ENCODE measurements around the gene IGFL2. TPM values are rescaled to one million over a fixed set of nuclear protein-coding genes. Genes with fewer than 3 reads are reported as not detected.
A peak's percentile ranks its signal among the peaks of the same experiment; 100 is the strongest.

Gene IGFL2
- total RNA-seq, 1 donor from 2014 or later = not detected

DNA sequence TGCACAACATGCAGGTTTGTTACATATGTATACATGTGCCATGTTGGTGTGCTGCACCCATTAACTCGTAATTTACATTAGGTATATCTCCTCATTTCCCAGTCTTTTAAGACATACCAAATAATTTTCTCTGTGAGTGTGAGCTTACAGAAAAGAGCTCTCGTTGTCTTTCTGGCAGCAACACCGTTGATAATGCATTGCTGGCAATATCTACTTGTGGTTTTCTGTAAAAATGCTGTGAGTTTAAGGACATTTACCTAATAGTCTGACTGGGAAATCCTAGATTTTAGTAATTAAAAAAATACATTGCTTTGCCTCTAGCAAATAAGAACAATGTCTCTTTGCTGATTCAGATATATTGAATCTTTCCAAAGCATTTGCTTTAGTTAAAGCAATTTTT, 31.9 kb upstream of the IGFL2 start:
- H3K9me3 ChIP-seq (ENCODE audit: control insufficient read depth in 3 of 3, low read length in 3 of 3) = no peaks in the 10 kb centered on the region
- H3K36me3 ChIP-seq (ENCODE audit: control insufficient read depth in 3 of 3, insufficient read depth in 3 of 3, low read length in 3 of 3) = no peaks in the 10 kb centered on the region
- no peak overlapping the region for H3K27ac ChIP-seq (ENCODE audit: low read depth, low read length)
- H3K27me3 ChIP-seq (ENCODE audit: control insufficient read depth in 3 of 3, insufficient read depth in 3 of 3, low read length in 3 of 3) = peaks cover 15 to 23% (median 21%) of the 10 kb centered on the region in 3 donors
- no peak overlapping the region for H3K9ac ChIP-seq (ENCODE audit: low read depth in 1 of 3, low read length in 3 of 3)
- H3K4me1 ChIP-seq (ENCODE audit: control insufficient read depth in 3 of 3, insufficient read depth in 3 of 3, low read length in 3 of 3) = no peaks in the 10 kb centered on the region
- no peak overlapping the region for H3K4me3 ChIP-seq (ENCODE audit: low read length in 3 of 3)

DNA sequence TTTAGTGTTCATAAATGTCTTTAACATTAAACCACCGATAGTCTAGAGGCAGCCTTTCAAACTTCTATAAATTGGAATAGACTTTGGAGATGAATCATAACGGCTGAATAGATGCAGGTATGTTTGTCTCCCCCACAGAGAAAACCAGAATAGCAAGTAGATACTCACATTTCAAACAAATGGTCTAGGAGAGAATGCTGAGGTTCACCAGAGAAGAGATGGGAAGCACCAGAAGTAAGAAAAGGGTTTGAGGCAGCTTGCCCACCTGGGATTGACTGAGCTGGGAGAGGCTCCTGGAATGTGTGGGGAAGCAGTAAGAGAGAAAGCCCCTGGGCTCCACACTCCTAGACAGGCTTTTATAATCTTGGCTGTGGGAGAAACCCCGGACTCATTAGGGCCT, 29.9 kb upstream of the IGFL2 start:
- Histone ChIP-seq H3K27ac (ENCODE audit: low read depth, low read length) (no peak overlapping the region), H3K27me3 (ENCODE audit: control insufficient read depth in 3 of 3, insufficient read depth in 3 of 3, low read length in 3 of 3) (peaks cover 13 to 18% (median 18%) of the 10 kb centered on the region in 3 donors), H3K4me1 (ENCODE audit: control insufficient read depth in 3 of 3, insufficient read depth in 3 of 3, low read length in 3 of 3) (no peaks in the 10 kb centered on the region), H3K9me3 (ENCODE audit: control insufficient read depth in 3 of 3, low read length in 3 of 3) (no peaks in the 10 kb centered on the region), H3K9ac (ENCODE audit: low read depth in 1 of 3, low read length in 3 of 3) (no peak overlapping the region), H3K4me3 (ENCODE audit: low read length in 3 of 3) (no peak overlapping the region), H3K36me3 (ENCODE audit: control insufficient read depth in 3 of 3, insufficient read depth in 3 of 3, low read length in 3 of 3) (no peaks in the 10 kb centered on the region)

DNA sequence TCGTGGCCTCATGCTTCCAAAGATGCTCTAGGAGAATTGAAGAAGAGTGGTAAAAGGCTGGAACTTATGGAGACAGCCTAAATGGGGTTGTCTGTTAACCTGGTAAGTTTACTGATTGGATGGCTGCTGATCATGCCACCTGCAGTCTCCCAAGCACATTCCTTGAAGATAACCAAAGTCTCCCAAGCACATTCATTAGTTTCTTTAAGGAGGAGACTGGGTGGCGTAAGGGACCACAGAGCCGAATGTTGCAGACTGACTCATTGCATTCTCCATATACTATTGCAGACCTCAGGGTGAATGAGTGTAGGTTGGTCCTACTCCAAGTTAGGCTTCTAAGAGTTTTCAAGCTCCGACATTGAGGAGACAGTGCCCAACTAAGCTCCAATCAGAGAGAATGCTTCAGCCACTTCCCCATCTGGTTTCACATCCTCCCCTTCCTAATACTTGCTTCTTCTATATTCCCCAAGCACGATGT, 23.4 kb upstream of the IGFL2 start, which contains the start of gene IGFL3:
Gene IGFL3, minus strand, starts transcription at position 51 of the 478 bp plus-strand sequence. Its CDS starts 39 bp downstream, at position 12.
- Histone ChIP-seq H3K36me3 (ENCODE audit: control insufficient read depth in 3 of 3, insufficient read depth in 3 of 3, low read length in 3 of 3) (no peaks in the 10 kb centered on the region), H3K27ac (ENCODE audit: low read depth, low read length) (no peak within 1 kb of the TSS), H3K4me1 (ENCODE audit: control insufficient read depth in 3 of 3, insufficient read depth in 3 of 3, low read length in 3 of 3) (no peaks in the 10 kb centered on the region), H3K27me3 (ENCODE audit: control insufficient read depth in 3 of 3, insufficient read depth in 3 of 3, low read length in 3 of 3) (peaks cover 5 to 15% (median 13%) of the 10 kb centered on the region in 3 donors), H3K9ac (ENCODE audit: low read depth in 1 of 3, low read length in 3 of 3) (no peak within 1 kb of the TSS), H3K4me3 (ENCODE audit: low read length in 3 of 3) (no peak within 1 kb of the TSS), H3K9me3 (ENCODE audit: control insufficient read depth in 3 of 3, low read length in 3 of 3) (no peaks in the 10 kb centered on the region)

DNA sequence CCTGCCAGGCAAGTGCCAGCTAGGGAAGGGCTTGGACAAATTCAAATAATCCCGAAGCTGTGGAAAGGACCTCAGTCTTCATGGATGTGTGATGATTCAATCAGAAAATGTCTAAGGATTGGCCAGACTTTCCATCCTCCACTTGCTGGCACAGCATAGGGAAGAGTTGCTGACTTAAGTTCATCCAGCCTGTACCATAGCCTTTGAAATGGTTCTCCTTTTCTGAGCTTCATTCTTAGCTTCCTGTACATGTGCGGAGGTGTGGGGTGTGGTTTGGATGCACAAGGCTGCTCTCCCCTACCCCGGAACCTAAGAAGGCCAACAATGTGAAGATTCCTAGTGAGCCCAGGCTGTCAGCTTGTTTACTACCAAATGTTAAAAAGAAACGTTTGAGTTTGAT, 22.6 kb upstream of the IGFL2 start:
- H3K9me3 ChIP-seq (ENCODE audit: control insufficient read depth in 3 of 3, low read length in 3 of 3) = no peaks in the 10 kb centered on the region
- H3K27ac ChIP-seq (ENCODE audit: low read depth, low read length) = no peak overlapping the region
- peaks cover 5 to 15% (median 13%) of the 10 kb centered on the region in 3 donors for H3K27me3 ChIP-seq (ENCODE audit: control insufficient read depth in 3 of 3, insufficient read depth in 3 of 3, low read length in 3 of 3)

DNA sequence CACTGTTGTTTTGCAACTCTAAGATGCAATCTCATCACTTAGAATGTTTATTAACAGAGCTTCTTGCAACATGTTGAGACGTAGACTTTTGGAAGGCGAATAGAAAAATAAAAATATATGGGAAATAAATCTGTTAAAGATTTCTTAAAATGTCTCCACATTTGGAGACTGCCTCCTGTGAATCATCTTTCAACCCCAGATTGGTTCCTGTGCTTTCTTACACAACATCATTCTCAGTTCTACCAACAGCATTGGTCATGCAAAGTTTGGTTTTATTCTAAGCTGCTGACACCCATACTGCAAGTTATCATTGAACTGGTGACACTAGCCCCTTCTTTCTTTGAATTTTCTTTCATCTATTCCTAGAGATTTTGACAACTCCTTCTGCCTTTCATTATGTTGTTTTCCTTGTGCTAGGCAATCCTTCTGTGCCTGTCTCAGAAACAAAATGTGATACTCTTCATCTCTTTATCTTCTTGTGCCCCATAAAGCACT, 21.9 kb upstream of the IGFL2 start:
- H3K27me3 ChIP-seq (ENCODE audit: control insufficient read depth in 3 of 3, insufficient read depth in 3 of 3, low read length in 3 of 3) = peaks cover 5 to 11% (median 11%) of the 10 kb centered on the region in 3 donors

More for the DNA sequence above, 22.6 kb upstream of the IGFL2 start:
- H3K4me3 ChIP-seq (ENCODE audit: low read length in 3 of 3) = no peak overlapping the region
- H3K36me3 ChIP-seq (ENCODE audit: control insufficient read depth in 3 of 3, insufficient read depth in 3 of 3, low read length in 3 of 3) = no peaks in the 10 kb centered on the region
- H3K9ac ChIP-seq (ENCODE audit: low read depth in 1 of 3, low read length in 3 of 3) = no peak overlapping the region
- H3K4me1 ChIP-seq (ENCODE audit: control insufficient read depth in 3 of 3, insufficient read depth in 3 of 3, low read length in 3 of 3) = no peaks in the 10 kb centered on the region

DNA sequence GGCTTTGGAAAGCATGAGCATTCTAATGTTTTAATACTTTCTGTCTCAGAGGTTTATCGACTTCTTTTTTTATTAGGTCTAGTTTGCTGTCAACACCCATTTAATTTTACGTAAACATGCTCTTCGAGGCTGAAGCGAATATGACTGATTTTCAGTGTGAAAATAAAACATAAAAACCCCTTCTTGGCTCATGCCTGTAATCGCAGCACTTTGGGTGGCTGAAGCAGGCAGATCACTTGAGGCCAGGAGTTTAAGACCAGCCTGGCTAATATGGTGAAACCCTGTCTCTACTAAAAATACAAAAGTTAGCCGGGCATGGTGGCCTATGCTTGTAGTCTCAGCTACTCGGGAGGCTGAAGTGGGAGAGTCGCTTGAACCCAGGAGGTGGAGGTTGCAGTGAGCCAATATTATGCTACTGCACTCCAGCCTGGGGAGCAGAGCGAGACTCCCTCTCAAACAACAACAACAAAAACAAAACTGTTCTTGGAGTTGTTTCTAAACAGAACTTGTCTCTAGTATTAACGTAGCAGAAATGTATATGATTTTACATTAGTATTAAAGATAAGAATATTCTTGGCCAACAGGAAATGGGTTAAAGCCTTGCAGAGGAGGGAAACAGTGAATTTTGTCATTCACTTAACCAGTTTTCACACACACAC, 16.4 kb upstream of the IGFL2 start:
- H3K9ac ChIP-seq (ENCODE audit: low read depth in 1 of 3, low read length in 3 of 3) = no peak overlapping the region

More for the DNA sequence above, 21.9 kb upstream of the IGFL2 start:
- H3K4me3 ChIP-seq (ENCODE audit: low read length in 3 of 3) = no peak overlapping the region
- H3K36me3 ChIP-seq (ENCODE audit: control insufficient read depth in 3 of 3, insufficient read depth in 3 of 3, low read length in 3 of 3) = no peaks in the 10 kb centered on the region
- H3K4me1 ChIP-seq (ENCODE audit: control insufficient read depth in 3 of 3, insufficient read depth in 3 of 3, low read length in 3 of 3) = no peaks in the 10 kb centered on the region
- H3K9me3 ChIP-seq (ENCODE audit: control insufficient read depth in 3 of 3, low read length in 3 of 3) = no peaks in the 10 kb centered on the region
- no peak overlapping the region for H3K9ac ChIP-seq (ENCODE audit: low read depth in 1 of 3, low read length in 3 of 3)
- H3K27ac ChIP-seq (ENCODE audit: low read depth, low read length) = no peak overlapping the region

DNA sequence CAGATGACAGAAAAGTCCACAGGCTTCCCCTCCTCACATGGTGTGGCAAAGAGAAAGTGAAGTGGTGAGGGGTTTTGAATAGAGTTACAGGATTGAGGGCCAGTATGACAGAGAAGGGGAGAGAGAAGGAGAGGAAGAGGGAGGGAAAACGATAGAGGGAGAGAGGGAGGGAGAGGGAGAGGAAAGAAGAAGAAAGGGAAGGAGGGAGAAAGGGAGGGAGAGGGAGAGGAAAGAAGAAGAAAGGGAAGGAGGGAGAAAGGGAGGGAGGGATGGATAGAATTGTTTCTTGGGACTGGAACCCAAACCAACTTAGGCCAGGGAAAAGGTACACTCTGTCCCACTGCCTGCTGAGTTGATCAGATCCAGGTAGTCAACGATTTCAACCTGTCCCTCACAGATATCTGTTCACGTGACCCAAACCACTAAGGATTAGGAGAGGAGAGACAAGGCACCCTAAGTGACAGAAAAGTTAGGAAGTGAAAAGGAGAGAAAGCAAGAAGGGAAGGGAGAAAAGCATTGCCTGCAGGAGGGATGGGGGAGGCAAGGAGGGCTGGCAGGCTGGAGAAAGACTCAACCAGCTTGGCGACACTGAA, 15.4 kb upstream of the IGFL2 start:
- Histone ChIP-seq H3K36me3 (ENCODE audit: control insufficient read depth in 3 of 3, insufficient read depth in 3 of 3, low read length in 3 of 3) (no peaks in the 10 kb centered on the region), H3K9me3 (ENCODE audit: control insufficient read depth in 3 of 3, low read length in 3 of 3) (no peaks in the 10 kb centered on the region), H3K4me3 (ENCODE audit: low read length in 3 of 3) (peak overlapping the region in 2 of 3 donors; percentile 12 to 49), H3K9ac (ENCODE audit: low read depth in 1 of 3, low read length in 3 of 3) (peak overlapping the region in 1 of 3 donors; percentile 40), H3K27ac (ENCODE audit: low read depth, low read length) (peak overlapping the region; percentile 16), H3K27me3 (ENCODE audit: control insufficient read depth in 3 of 3, insufficient read depth in 3 of 3, low read length in 3 of 3) (no peaks in the 10 kb centered on the region), H3K4me1 (ENCODE audit: control insufficient read depth in 3 of 3, insufficient read depth in 3 of 3, low read length in 3 of 3) (peaks cover 13 to 17% (median 14%) of the 10 kb centered on the region in 3 donors)

More for the DNA sequence above, 16.4 kb upstream of the IGFL2 start:
- H3K4me1 ChIP-seq (ENCODE audit: control insufficient read depth in 3 of 3, insufficient read depth in 3 of 3, low read length in 3 of 3) = peaks cover 13 to 17% (median 14%) of the 10 kb centered on the region in 3 donors
- H3K27me3 ChIP-seq (ENCODE audit: control insufficient read depth in 3 of 3, insufficient read depth in 3 of 3, low read length in 3 of 3) = no peaks in the 10 kb centered on the region
- no peak overlapping the region for H3K4me3 ChIP-seq (ENCODE audit: low read length in 3 of 3)
- no peaks in the 10 kb centered on the region for H3K36me3 ChIP-seq (ENCODE audit: control insufficient read depth in 3 of 3, insufficient read depth in 3 of 3, low read length in 3 of 3)
- no peaks in the 10 kb centered on the region for H3K9me3 ChIP-seq (ENCODE audit: control insufficient read depth in 3 of 3, low read length in 3 of 3)
- H3K27ac ChIP-seq (ENCODE audit: low read depth, low read length) = no peak overlapping the region

DNA sequence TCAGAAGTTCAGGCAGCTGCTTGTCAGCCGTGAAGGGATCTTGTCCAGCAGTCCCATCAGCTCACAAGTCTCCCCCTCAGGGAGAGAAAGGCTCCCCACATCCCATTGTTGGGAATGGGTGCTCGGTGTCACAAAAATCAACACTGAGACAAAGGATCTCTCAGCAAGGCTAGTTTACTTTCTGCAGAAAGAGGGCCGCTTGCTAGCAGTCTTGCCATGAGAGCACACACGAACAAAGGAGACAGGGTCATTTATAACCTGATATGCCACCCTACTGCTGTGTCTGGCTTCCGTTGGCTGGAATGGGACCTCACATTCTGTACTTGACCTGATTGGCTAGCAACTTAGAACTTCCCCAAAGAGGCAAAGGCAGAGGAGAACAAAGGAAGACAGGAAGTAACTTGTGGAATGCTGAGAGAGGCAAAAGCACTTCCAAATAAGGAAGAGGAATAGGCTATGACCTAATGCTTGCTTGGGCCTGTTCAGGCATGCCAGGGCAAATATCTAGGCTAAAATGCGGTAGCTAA, 14.9 kb upstream of the IGFL2 start:
- H3K9me3 ChIP-seq (ENCODE audit: control insufficient read depth in 3 of 3, low read length in 3 of 3) = no peaks in the 10 kb centered on the region
- peak overlapping the region in 1 of 3 donors; percentile 40 for H3K9ac ChIP-seq (ENCODE audit: low read depth in 1 of 3, low read length in 3 of 3)
- H3K27me3 ChIP-seq (ENCODE audit: control insufficient read depth in 3 of 3, insufficient read depth in 3 of 3, low read length in 3 of 3) = peaks cover 0 to 2% (median 0%) of the 10 kb centered on the region in 3 donors
- H3K27ac ChIP-seq (ENCODE audit: low read depth, low read length) = peak overlapping the region; percentile 40
- H3K36me3 ChIP-seq (ENCODE audit: control insufficient read depth in 3 of 3, insufficient read depth in 3 of 3, low read length in 3 of 3) = no peaks in the 10 kb centered on the region
- peak overlapping the region in 2 of 3 donors; percentile 12 to 49 for H3K4me3 ChIP-seq (ENCODE audit: low read length in 3 of 3)
- H3K4me1 ChIP-seq (ENCODE audit: control insufficient read depth in 3 of 3, insufficient read depth in 3 of 3, low read length in 3 of 3) = peaks cover 13 to 17% (median 14%) of the 10 kb centered on the region in 3 donors

DNA sequence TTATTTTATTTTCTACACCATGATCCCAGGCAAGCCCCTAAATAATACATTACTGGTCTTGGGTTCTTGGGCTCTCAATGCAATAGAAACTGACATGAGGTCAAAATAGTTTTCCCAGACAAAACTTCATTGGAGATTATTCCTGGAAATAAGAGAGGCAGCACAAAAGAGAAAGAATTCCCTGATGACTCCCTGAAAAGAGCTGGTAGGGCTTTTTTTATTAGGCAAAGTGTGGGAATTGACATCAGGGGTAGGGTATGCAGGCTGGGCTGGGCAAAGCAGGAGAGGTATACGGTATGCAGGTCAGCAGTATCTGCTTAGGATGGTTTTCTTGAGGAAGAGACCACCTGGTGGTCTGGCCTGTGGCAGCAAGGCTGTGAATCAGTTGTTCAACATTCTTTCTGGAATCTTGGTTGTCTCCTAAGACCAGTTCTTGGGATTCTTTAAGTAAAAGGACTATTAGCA, 14.2 kb upstream of the IGFL2 start:
- Histone ChIP-seq H3K9ac (ENCODE audit: low read depth in 1 of 3, low read length in 3 of 3) (peak overlapping the region in 1 of 3 donors; percentile 38), H3K4me1 (ENCODE audit: control insufficient read depth in 3 of 3, insufficient read depth in 3 of 3, low read length in 3 of 3) (peaks cover 13 to 17% (median 14%) of the 10 kb centered on the region in 3 donors), H3K27me3 (ENCODE audit: control insufficient read depth in 3 of 3, insufficient read depth in 3 of 3, low read length in 3 of 3) (peaks cover 0 to 6% (median 0%) of the 10 kb centered on the region in 3 donors), H3K27ac (ENCODE audit: low read depth, low read length) (peak overlapping the region; percentile 40), H3K9me3 (ENCODE audit: control insufficient read depth in 3 of 3, low read length in 3 of 3) (no peaks in the 10 kb centered on the region), H3K36me3 (ENCODE audit: control insufficient read depth in 3 of 3, insufficient read depth in 3 of 3, low read length in 3 of 3) (no peaks in the 10 kb centered on the region), H3K4me3 (ENCODE audit: low read length in 3 of 3) (no peak overlapping the region)
